ENCODE measurements around the gene ABHD16A. TPM values are rescaled to one million over a fixed set of nuclear protein-coding genes. Genes with fewer than 3 reads are reported as not detected.

Gene ABHD16A
- total RNA-seq, 1 experiment from 2014 or later: 47.2 TPM

GRCh38 chr6:31652925-31653724, 50.0 kb downstream of the ABHD16A start:
- BruUV-seq (replicated peaks): TSS peak; percentile 99

More at GRCh38 chr6:31652925-31653724, 50.0 kb downstream of the ABHD16A start:
- ATAC-seq (peak; percentile 85), DNase-seq (ENCODE audit: low read depth, low spot score) (no peak)
- Histone ChIP-seq H3K27me3 (ENCODE audit: control insufficient read depth, insufficient read depth, low read length) (no peaks in the 10 kb centered on the region), H3K27ac (ENCODE audit: low read length) (peak overlapping the region; percentile 99), H3K4me3 (ENCODE audit: low read depth in 2 of 2, low read length in 2 of 2) (peak overlapping the region; percentile 77 to 83), H3K4me1 (ENCODE audit: control insufficient read depth, insufficient read depth, low read length) (peaks cover 22% of the 10 kb centered on the region), H3K9me3 (ENCODE audit: control insufficient read depth, insufficient read depth, low read depth, low read length) (no peaks in the 10 kb centered on the region), H3K36me3 (ENCODE audit: control insufficient read depth, insufficient read depth, low read length) (peaks cover 13% of the 10 kb centered on the region)
- ChIA-PET POLR2A (interaction anchor here (0.5 to 2.1 kb wide), 7 partner anchors 8 to 974 kb away, joined by 3 to 10 read pairs (median 5); partner anchors contain the start of gene C6orf47), CTCF (interaction anchor here (0.6 kb wide), 1 partner anchor 254 kb away, joined by 4 read pairs; no protein-coding TSS in a partner anchor)
- in situ Hi-C loops (cut with HindIII; ENCODE audit: low pct_unique_long_range_greater_than_20kb, low sequenced_read_pairs): no loop called here
- intact Hi-C loops (cut with micrococcal nuclease; ENCODE audit: unreplicated experiment): no loop called here
- TF ChIP-seq SIN3A (IDR thresholded peaks at IDR 0.05; ENCODE audit: borderline replicate concordance, insufficient read depth, low read depth, low read length) (no peak), POLR2AphosphoS5 (IDR thresholded peaks at IDR 0.05; ENCODE audit: low read depth, low read length) (peak; percentile 62), TCF7L2 (IDR thresholded peaks at IDR 0.05; ENCODE audit: low read depth, low read length) (no peak; the same call in none of the 2 replicates), CTCF (IDR thresholded peaks at IDR 0.05) (no peak), REST (IDR thresholded peaks at IDR 0.05; ENCODE audit: insufficient read depth in 1 of 2, low read depth in 2 of 2, low read length in 1 of 2) (0 out of 4 replicates have a peak, but pooled peaks of 1 of the 2 experiments have one; percentile 21)

All from Panc1 (cell line).